GM19043 (cell line): ENCODE data around the gene HDC.

ENCODE experiments used
- ATAC-seq: cut with Tn5 transposase; IDR thresholded peaks from one replicate; pipeline ENCODE4 v1.9.1; 2021; ENCODE audit warnings: low read depth; ENCODE audit not compliant: unreplicated experiment

The HDC gene

GRCh38 chr15:50265620-50266019 is at the start of gene HDC:
Gene HDC, minus strand, starts transcription at chr15:50265726. Its CDS starts 103 bp downstream, at chr15:50265623.
- no peak for ATAC-seq

GRCh38 chr15:50312636-50313035 is 47.1 kb upstream of the HDC start:
- ATAC-seq = no peak

GRCh38 chr15:50307799-50308198 is 42.3 kb upstream of the HDC start:
- ATAC-seq = no peak

DNA sequence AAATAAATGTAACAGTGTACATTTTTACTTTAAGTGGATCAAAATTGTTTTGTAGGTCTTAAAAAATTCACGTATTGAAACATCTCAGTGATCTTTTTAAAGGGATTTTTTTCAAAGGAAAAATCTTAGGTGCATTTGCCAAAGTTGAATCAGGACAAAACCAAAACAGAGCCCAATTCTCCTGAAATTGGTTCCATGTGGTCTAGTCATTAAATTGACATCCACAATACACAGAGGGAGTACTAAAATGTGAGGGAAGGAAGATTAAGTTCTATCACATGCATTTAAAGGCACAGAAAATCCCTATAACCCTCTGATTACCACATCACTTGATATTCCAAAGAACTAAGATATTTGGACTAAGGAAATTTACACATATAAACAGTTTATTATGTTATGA is 39.3 kb upstream of the HDC start:
- ATAC-seq = no peak

DNA sequence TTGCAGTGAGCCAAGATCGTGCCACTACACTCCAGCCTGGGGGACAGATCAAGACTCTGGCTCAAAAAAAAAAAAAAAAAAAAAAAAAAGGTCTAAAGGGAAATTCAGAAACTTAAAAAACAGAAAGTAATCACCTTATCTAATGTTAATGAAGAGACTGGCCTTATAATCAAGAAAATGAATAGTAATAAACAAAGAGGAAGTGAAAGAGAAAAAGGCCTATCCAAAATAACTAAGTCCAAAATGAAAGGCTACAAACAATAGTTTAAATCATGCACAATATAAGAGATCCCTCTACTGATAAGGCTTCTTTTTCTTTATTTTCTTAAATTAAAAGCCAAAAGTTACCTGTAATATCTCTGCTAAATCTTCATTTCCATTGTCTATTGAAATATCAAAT is 37.1 kb upstream of the HDC start:
- no peak for ATAC-seq

DNA sequence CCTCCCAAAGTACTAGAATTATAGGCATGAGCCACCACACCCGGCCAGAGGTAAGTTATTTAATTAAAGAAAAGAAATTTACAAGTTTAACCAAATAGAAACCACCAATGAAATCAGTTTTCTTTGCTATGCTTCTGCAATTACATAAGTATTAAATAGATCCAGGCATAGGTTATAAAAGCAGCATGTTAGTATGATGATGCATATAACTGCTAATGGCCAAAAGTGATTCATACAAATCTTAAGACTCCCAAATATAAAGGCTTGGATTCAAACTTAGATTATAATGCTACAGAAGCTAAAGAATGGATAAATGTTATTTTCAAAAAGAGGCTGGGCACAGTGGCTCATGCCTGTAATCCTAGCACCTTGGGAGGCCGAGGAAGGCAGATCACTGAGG is 32.8 kb upstream of the HDC start:
- ATAC-seq = no peak

GRCh38 chr15:50295966-50296365 is 30.4 kb upstream of the HDC start:
- ATAC-seq = no peak

DNA sequence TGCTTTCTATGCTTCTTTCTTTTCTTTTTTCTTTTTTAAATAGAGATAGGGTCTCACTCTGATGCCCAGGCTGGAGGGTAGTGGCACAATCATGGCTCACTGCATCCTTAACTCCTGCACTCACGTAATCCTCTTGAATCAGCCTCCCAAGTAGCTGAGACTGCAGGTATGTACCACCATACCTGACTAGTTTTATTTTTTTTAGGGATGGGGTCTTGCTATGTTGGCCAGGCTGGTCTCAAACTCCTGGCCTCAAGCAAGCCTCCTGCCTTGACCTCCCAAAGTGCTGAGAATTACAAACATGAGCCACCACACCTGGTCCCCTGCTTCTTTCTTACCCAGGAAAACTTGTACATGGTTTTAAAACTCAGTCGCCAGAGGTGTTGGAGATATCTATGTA is 24.2 kb upstream of the HDC start:
- no peak for ATAC-seq

- ATAC-seq = no peak
Observed at GRCh38 chr15:50287324-50288116, 22.0 kb upstream of the HDC start.

DNA sequence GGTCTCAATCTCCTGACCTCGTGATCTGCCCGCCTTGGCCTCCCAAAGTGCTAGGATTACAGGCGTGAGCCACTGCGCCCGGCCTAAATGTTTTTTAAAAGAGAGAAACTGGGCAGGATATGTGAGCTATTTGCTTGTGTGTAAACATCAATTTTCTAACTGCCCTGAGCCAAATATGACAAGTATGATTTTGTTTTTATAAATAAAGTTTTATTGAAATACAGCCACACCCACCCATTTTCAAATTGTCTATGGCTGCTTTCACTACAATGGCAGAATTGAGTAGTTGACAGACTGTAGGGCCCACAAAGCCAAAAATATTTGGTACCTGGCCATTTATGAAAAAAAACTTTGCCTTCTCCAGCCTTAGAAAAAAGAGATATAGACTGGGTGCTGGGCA is 15.9 kb upstream of the HDC start:
- ATAC-seq = no peak

GRCh38 chr15:50280271-50280670 is 14.7 kb upstream of the HDC start:
- ATAC-seq = no peak

DNA sequence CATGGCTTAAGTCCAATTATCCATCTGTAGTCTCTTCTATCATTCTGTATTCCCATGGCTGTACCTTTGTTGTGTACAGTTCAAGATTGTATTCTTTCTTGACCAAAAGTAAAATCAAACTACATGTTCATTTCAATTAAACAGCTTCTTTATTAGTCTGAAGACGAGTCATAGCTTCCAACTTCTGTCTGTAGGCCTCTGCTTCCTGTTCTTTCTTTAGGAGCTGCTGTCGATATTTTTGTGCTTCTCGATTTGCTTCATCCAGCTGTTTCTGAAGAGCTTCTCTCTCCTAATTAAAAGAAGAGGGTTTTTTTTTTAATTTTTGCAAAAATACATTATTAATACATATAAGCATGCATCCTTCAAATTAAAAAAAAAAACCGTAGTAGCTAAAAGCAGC is 13.0 kb upstream of the HDC start:
- no peak for ATAC-seq

DNA sequence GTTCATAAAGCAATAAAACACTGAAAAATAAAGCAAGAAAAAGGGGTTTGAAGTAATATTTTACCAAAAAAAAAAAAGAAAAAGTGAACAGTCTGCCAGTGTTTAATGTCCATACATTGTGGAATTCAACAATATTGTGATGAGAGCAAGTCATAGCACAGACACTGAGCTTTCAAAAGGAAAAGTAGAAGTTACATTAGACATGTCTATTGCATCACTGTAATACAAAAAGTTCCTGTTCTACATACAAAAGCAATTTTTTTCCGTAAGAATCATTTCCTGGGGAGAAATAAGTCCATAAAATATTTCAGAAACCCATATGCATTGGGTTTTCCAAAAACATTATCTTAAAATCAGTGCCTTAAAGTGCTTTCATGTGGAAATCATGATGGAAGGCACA is 11.8 kb upstream of the HDC start:
- no peak for ATAC-seq

DNA sequence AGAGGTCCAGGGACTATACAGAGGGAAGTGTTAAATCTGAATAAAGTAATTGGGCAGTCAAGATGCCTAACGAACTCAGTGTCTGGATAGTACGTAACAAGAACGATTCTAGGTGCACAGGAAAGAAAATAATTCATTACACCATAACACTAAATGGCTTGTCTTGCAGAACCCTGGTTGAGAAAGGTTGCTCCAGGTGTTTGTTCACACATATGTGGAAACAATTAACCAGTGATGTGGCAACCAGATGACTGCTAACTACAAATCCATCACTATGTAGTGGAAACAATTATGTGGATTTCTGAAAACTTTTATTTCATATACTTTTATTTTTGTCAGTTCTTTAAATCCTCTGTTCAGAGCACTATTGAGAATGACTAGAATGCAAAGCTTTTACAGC is 10.4 kb upstream of the HDC start:
- no peak for ATAC-seq

- ATAC-seq = no peak
Observed at GRCh38 chr15:50275091-50275490, 9.6 kb upstream of the HDC start.

DNA sequence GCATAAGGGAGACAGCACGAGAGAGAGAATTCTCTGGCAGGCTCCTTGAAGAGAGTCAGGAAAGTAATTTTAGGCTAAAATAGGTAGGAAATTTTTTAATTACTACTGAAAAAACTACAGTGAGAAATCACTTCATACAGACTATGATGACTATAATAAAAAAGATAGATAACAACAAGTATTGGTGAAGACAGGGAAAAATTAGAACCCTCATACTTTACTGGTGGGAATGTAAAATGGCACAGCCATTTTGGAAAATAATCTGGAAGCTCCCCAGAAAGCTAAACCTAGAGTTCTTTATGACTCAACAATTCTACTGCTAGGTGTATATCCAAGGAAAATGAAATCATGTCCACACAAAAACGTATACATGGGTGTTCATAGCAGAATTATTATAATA is 2.1 kb upstream of the HDC start:
- ATAC-seq = no peak

GRCh38 chr15:50262533-50262932 is 3.0 kb downstream of the HDC start:
- ATAC-seq = no peak

DNA sequence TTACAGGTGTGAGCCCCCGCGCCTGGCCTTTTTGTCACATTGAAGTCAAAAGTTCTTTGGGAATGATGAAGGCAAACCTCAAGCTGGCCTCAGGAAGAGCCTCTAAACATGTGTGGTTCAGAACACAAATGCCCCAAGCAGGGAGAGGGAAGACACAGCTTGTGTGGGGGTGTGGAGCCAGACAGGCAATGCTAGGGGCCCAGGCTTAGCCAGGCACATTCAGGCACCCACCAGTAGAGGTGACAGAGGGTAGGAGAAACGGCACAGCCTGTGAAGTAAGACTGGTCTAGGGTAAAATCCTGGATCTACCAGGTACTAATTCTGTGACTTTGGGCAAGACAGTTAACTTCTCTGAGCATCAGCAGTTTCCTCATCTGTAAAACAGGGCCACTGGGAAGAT is 3.5 kb downstream of the HDC start:
- no peak for ATAC-seq

DNA sequence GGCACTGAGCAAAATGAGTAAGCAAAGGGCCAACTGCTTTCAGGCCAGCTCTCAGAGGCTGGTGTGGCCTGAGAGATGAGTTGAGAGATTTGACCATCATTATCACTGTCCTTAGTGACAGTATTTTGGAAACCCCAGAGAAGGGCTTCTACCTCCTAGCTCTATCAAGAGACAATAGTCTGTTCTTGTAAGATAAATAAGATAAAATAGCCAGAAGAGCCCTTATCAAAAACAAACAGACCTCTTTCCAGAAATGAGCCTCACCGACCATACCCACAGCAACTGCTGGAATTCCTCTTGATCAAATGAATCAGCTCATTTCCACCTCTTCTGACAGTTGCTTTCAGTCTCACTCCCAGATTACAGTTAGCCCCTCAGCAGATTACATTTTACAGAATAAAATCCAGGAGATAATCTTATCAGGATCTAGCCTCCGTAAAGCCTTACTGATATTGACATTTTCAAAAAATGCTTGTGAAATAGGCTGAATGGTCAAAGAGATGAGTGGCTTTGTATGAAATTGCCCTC is 4.5 kb downstream of the HDC start:
- peak; percentile 42 for ATAC-seq

DNA sequence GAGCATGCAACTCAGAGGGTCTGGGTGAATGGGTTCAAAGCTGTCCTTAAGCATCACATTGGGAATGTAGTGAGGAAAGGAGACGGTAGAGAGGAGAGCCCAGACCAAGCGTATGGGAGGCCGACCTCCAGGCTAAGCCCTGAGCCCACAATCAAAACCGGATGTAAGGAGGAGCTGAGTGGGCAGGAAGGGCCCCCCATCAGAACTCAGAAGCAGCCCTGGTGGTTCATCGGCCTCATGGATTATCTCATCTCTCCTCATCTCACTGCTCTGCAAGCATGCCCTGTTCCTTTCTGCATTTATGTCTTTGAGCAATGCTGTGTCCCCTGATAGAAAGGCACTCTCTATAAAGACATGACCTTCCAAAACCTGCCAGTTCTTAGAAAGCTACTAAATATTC is 6.2 kb downstream of the HDC start:
- ATAC-seq = no peak

- ATAC-seq = no peak
Observed at GRCh38 chr15:50257924-50258323, 7.6 kb downstream of the HDC start.

DNA sequence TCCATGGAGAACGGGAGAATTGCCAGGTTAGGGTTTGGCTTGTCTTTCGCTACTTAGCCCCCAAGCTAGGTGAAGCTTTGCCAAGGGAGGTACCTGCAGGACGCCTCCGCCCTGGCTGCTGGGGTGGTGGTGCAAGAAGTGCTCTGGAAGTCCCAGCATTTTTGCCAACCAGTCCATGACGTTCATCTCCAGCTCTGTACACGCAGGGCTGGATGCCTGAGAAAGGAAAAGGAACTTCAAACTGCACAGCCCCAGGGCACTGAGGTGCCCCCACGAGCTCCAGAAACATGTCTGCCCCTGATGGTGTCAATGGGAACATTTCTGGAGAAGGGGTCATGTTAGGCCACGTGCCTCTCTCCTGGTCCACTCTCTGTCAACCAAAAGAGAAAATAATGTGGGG is 8.2 kb downstream of the HDC start:
- no peak for ATAC-seq
